NCI-H460 (cell line): ENCODE measurements around the gene IL1R2. TPM values are rescaled to one million over a fixed set of nuclear protein-coding genes. Genes with fewer than 3 reads are reported as not detected.
A peak's percentile ranks its signal among the peaks of the same experiment; 100 is the strongest.

Experiments
- DNase-seq: peaks from one replicate; pipeline ENCODE4 v3.0.0-alpha.2; 2016; ENCODE audit warnings: low read depth; ENCODE audit errors: extremely low read depth
- total RNA-seq: library from RNA; depleted of rRNA; stranded (reverse); fragments of >200 nt; shearing (Covaris generic); gene quantifications from 2 replicates; pipeline ENCODE4 v1.2.3, GENCODE V29; 2014

IL1R2 gene
- total RNA-seq, 1 experiment from 2014 or later = 0.37 TPM

- no peak for DNase-seq
These were observed 27.2 kb downstream of the IL1R2 start for GRCh38 chr2:102018823-102019445.

- peak; percentile 84 for DNase-seq
These were observed 28.9 kb downstream of the IL1R2 start for GRCh38 chr2:102020596-102021170.

- DNase-seq = no peak
These were observed 30.0 kb downstream of the IL1R2 start for GRCh38 chr2:102021779-102022178.

GRCh38 chr2:102022884-102023539 is 31.3 kb downstream of the IL1R2 start:
- DNase-seq = no peak

GRCh38 chr2:102024410-102024809 is 32.6 kb downstream of the IL1R2 start:
- DNase-seq = no peak

GRCh38 chr2:102025016-102025501 is 33.3 kb downstream of the IL1R2 start:
- DNase-seq = no peak

GRCh38 chr2:102025583-102026267 is 34.0 kb downstream of the IL1R2 start:
- no peak for DNase-seq

GRCh38 chr2:102027036-102027980 is 35.5 kb downstream of the IL1R2 start:
- DNase-seq = no peak

GRCh38 chr2:102028470-102028869 is 36.7 kb downstream of the IL1R2 start:
- no peak for DNase-seq

- no peak for DNase-seq
These were observed 37.6 kb downstream of the IL1R2 start for GRCh38 chr2:102029405-102029804.

- DNase-seq = no peak
These were observed 38.2 kb downstream of the IL1R2 start for GRCh38 chr2:102029952-102030351.

GRCh38 chr2:102030502-102030854 is 38.7 kb downstream of the IL1R2 start:
- no peak for DNase-seq

GRCh38 chr2:102030855-102031527 is 39.2 kb downstream of the IL1R2 start:
- DNase-seq = no peak

GRCh38 chr2:102032368-102033030 is 40.7 kb downstream of the IL1R2 start:
- no peak for DNase-seq

GRCh38 chr2:102033031-102033749 is 41.4 kb downstream of the IL1R2 start:
- no peak for DNase-seq

- DNase-seq = no peak
These were observed 42.3 kb downstream of the IL1R2 start for GRCh38 chr2:102033750-102034682.

GRCh38 chr2:102034683-102035548 is 43.2 kb downstream of the IL1R2 start:
- no peak for DNase-seq
